OCI-M1 (cell line): ENCODE measurements around the gene ADK.
"Not testable (repeated sequence)": the region's sequence is repeated elsewhere in the genome, so short reads cannot be mapped to it uniquely, and the experiment has no call there.

Experiments
- DNase-seq: peaks from one replicate; lab custom pipeline; 2025; lab: John Stamatoyannopoulos, UW

ADK gene

DNA sequence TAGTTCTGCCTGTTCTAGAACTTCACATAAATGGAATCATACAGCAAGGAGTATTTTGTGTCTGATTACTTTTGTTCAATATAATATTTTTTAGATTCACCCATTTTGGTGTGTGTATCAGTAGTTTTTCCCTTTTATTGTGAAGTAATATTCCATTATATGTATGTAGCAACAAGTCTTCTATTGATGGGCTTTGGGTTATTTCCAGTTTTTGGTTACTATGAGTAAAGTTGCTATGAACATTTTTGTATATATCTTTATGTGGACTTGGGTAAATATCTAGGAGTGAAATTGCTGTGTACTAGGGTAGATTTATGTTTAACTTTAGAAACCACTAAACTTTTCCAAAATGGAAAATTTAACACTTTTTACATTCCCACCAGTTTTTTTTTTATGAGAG, 35.7 kb downstream of the ADK start:
- DNase-seq = no peak

DNA sequence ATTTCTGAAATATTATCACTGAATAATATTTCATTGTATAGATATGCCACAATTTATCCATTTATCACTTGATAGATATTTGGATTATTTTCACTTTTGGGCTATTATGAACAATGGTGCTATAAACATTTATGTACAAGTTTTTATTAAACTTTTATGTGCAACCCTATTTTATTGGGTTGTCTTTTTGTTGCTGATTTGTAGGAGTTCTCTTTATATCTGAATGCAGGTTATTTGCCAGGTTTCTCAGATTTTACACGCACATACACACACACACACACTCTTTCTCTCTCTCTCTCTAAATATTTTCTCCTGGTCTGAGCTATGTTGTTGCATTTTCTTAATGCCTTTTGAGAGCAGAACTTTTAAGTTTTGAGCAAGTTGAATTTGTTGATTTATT, 36.2 kb downstream of the ADK start:
- no peak for DNase-seq

DNA sequence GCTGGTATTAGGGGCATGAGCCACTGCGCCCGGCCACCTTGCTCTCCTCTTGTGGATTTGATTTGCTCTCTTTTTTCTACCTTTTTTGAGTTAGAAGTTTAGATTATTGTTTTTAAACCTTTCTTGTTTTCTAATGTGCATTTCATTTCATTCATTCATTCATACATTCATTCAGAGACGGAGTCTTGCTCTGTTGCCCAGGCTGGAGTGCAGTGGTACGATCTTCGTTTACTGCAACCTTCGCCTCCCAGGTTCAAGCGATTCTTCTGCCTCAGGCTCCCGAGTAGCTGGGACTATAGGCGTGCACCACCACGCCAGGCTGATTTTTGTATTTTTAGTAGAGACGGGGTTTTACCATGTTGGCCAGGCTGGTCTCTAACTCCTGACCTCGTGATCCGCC, 37.6 kb downstream of the ADK start:
- not testable (repeated sequence) for DNase-seq

DNA sequence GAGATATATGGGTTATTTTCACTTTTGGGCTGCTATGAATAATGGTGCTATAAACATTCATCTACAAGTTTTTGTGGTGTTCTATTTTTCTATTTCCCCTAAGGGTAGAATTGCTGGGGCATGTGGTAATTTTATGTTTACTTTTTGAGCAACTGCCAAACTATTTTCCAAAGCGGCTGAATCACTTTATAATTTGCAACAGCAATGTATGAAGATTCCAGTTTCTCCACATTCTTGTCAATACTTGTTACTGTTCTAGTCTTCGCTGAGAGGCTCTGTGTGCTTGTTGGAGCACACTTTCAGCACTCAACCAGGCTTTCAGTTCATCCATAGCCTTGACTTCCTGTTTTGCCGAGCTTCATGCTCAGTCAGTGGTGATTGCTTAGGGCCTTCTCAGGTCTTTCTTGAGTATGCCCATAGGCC, 39.0 kb downstream of the ADK start:
- DNase-seq = peak; percentile 87

DNA sequence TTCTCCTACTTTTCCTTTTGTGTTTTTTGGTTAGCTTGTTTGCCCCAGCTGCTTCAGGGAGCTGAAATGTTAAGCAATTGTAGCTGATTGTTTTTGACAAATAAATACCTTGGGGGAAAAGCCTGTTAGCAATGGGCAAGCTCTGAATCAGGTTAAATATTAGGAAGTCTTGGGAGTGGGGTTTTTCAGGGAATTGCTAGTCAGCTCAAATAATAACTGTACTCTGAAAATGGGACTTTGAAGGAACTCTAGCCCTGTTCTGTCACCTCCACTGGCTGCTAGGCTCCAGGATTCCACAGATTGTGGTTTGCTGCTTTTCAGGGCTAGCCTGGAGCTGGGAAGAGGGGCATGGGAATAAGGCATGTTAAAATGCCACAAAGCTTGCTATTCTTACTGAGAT, 39.5 kb downstream of the ADK start:
- no peak for DNase-seq

DNA sequence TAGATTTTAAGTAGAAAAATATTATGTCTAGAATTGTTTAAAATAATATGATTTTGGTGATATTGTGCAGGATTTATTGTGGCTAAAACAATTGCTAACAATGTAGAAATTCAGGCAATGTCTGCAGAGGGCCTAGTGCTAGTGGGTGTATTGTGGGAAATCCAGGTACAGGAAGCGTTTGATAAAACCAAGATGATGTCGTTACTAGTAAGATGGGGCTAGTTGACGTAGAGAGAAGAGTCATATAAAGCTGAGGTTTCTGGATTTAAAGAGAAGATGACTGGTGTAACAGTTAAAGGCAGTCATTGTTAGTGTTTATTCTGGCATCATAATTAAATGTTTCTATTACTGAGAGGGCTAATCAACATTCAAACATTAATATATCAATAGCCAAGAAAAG, 43.5 kb downstream of the ADK start:
- DNase-seq = no peak

DNA sequence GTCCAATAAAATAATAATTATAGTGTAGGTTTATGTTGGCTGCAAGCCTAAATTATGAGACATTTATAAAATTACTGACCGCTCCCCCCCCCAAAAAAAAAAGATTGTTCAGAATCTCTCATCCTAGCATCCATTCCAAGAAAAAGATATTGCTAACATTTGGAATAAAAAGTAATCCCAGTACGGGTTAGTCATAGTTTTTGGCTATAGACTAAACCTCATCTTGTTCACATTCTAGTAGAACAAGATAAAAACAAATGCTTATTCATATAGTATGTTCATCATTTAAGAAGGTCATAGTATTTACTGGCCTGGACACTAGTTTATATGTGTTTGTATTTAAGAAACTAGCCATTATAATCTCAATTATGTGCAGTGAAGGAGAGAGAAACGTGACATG, 44.0 kb downstream of the ADK start:
- no peak for DNase-seq

DNA sequence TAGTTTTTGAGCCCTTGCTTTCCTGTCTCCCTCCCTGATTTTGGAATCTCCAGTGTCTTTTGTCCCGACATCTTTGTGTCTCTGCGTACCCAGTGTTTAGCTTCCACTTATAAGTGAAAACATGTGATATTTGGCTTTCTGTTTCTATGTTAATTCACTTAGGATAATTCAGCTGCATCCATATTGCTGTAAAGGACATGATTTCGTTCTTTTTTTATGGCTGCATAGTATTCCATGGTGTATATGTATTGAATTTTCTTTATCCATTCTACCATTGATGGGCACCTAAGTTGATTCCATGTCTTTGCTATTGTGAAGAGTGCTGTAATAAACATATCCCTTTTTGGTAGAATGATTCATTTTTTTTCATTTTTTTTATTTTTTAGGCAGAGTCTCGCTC, 48.3 kb downstream of the ADK start:
- DNase-seq = no peak

DNA sequence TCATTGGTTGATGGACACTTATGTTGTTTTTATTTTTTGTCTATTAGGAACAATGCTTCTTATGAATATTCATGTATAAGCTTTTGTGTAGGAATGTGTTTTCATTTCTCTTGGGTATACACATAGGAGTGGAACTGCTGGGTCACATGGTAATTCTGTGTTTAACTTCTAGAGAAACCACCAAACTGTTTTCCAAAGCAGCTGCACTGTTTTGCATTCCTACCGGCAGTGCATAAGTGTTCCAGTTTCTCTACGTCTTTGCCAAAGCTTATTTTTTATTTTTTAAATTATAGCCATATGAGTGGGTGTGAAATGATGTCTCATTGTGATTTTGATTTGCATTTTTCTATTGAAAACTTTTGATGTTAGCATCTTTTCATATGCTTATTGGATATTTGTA, 51.3 kb downstream of the ADK start:
- no peak for DNase-seq

DNA sequence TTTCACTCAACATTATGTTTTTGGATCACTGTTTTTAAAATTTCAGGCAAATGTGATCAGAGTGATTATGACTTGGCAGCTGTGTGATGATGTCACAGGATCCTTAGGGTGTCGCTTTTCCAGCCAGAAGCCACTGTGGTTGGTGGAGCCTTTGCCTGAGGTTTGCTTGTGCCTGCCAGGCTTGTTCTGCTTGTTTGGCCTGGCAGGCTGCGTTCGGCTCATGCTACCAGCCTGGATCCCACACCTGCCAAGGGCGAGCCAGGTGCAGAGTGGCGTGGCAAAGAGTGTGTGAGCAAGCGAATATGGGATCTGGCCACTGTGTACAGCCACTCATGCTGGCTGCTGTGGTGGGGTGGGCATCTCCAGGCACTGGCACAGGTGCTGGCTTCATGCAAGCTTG, 55.7 kb downstream of the ADK start:
- no peak for DNase-seq

DNA sequence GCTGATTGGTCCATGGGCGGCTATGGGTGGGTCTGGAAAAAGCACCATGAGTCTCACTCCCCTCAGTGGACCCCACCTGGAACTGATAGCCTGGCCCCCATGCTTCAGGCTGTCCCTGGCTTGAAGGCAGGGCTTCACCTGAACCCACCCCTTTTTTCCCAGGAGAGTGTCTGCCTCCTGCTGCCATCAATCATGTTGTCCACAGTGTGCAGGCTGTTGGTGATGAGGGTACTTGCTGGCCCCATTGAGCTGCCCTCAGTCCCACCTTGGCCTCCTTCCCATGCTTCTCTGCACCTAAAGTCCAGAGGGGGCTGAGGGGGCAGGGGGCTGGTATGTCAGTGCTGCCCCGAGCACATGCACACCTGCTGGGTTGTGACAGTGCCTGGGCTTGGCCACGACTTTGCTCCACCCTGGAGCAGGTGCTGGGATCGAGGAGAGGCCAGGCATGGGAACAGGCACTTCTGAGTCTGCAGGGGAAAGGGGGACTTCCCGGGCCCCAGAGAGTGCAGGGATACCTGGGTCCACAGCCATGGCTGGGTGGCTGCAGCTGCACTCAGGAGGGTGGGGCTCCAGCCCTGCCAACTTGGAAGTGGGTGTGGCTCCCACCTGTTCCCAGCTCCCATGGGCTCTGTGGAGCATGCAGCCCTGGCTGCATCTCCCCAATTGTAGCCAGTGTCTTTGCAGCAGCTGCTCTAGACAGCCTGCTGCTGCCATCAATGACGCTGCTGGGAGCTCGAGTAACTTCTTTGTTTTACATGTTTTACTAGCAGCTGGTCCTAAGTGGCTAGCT, 56.9 kb downstream of the ADK start:
- DNase-seq = no peak

DNA sequence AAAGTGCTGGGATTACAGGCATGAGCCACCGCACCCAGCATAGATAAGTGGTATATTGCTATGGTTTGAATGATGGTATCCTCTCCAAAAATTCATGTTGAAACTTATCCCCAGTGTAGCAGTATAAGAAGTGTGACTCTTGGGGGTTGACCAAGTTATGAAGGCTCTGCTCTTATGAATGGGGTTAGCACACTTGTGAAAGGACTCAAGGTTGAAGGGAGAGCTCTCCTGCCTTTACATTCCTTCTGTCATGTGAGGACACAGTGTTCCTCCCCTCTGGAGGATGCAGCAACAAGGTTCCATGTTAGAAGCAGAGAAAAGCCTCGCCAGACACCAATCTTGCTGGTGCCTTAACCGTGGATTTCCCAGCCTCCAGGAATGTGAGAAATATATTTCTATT, 58.0 kb downstream of the ADK start:
- DNase-seq = no peak

DNA sequence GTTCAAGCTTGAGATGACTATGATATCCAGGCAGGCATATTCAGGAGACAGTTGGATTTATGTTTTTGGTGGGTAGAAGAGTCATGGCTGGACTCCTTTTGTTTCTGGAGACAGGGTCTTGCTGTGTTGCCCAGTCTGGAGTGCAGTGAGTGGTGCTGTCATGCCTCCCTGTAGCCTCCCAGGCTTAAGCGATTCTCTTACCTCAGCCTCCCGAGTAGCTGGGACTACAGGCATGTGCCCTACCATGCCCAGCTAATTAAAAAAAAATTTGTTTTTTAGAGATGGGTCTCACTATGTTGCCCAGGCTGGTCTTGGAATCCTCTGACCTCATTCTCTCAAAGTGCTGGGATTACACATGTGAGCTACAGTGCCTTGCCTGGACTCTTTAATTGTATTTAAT, 62.0 kb downstream of the ADK start:
- no peak for DNase-seq

DNA sequence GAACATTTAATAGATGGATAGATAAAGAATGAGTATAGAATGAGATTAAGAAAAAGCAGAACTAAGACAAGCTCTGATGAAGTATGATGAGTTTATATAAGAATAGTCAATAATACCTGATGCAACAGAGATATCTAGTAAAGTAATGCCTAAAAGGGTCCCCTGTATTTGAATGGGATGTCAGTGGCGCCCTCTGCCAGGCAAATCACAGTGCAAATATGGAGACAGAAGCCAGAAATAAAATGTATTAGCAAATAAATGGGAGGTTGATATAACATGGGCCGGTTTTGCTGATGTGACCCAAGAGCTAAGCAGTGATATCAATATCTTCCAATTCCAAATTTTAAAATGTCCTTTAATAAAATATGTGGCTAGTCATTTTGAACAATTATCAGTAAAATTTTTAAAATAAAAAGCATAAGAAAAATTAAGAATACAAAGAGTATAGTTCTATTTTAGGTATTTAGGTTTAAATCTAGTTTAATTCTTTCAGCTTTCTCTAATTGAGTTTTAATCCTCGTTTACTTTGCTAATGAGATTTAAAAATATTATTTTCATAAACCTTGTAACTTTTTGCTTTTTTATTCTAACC, 62.6 kb downstream of the ADK start:
- peak; percentile 76 for DNase-seq

DNA sequence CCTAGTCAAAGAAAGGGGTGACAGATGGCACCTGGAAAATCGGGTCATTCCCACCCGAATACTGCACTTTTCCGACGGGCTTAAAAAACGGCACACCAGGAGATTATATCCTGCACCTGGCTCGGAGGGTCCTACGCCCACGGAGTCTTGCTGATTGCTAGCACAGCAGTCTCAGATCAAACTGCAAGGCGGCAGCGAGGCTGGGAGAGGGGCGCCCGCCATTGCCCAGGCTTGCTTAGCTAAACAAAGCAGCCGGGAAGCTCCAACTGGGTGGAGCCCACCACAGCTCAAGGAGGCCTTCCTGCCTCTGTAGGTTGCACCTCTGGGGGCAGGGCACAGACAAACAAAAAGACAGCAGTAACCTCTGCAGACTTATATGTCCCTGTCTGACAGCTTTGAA, 66.1 kb downstream of the ADK start:
- DNase-seq = not testable (repeated sequence)

DNA sequence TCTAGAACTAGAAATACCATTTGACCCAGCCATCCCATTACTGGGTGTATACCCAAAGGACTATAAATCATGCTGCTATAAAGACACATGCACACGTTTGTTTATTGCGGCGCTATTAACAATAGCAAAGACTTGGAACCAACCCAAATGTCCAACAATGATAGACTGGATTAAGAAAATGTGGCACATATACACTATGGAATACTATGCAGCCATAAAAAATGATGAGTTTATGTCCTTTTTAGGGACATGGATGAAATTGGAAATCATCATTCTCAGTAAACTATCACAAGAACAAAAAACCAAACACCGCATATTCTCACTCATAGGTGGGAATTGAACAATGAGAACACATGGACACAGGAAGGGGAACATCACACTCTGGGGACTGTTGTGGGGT, 71.4 kb downstream of the ADK start:
- not testable (repeated sequence) for DNase-seq

DNA sequence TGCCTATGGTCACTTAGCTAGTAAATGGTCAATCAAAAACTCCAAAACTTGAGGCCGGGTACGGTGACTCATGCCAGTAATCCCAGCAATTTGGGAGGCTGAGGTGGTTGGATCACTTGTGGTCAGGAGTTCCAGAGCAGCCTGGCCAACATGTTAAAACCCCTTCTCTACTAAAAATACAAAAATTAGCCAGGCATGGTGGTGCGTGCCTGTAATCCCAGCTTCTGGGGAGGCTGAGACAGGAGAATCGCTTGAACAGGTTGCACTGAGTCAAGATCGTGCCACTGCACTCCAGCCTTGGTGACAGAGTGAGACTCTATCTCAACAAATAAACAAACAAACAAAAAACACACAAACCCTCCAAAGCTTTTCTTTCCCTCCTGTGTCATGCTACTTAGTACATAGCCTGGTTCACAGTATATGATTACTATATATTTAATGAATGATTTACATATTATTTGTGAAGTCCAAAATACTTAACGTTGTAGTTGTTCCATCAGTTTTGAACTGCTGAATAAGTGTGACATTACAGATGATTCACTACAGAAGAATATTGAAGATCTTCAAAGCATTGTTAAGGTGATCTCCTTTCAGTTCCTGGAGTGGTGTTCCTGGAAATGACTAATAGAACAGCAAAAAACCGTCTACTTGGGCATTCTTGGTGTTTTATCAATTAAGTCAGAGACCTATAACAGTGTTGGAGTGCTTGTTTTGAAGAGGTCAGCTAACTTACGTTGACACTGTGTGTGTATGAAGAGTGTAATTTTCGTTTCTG, 72.9 kb downstream of the ADK start:
- DNase-seq = no peak

DNA sequence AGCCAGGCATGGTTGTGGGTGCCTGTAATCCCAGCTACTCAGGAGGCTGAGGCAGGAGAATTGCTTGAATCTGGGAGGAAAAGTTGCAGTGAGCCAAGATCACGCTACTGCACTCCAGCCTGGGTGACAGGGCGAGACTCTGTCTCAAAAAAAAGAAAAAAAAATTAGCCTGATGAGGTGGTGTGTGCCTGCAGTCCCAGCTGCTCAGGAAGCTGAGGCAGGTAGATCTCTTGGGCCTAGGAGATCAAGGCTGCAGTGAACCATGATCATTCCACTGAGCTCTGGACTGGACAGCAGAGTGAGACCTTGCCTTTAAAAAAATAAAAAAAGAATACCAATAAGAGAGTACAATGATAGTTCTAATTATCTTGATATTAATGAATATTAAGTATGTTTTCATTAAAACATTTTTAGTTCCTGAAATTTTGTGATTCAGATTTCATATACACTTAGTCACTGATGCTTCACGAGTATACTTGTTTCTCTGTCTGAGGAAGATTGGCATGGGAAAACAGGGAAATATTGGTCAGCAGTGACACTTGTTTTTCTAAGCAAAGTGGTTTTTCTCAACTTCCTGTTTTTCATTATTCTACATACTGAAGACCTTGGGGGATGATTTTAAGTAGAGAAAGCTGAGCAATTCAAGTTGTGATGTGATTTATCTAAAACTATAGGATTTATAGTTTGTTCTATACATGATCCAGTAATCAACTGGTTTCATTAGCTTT, 76.8 kb downstream of the ADK start:
- DNase-seq = peak; percentile 84

DNA sequence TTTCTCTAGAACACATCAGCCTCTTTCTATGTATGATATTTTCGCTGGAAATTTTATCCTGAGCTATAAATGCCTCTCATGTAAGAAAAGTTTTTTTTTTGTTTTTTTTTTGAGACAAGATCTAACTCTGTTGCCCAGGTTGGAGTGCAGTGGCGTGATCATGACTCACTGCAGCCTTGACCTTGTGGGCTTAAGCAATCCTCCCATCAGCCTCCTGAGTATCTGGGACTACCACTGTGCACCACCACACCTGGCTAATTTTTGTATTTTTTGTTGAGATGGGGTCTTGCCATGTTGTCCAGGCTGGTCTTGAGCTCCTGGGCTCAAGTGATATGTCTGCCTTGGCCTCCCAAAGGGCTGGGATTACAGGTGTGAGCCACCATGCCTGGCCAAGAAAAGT, 80.4 kb downstream of the ADK start:
- DNase-seq = no peak

DNA sequence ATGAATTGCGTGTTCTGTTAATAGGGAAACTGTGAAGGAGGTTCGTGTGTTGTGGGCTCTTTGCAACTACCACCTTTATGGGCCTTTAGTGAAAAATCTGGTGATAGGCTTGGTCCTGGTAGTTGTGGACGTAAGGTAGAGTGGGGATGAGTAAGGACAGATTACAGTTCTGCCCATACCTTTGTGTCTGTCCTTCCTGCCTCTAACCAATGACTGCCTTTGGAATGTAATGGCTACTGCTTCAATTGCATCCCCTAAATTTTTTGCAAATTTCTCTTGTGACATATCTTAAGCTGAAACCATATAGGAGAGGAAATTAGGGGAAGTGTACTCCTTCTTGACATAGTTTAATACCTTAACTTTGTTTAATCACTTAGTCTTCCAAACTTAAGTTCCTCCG, 82.3 kb downstream of the ADK start:
- no peak for DNase-seq

DNA sequence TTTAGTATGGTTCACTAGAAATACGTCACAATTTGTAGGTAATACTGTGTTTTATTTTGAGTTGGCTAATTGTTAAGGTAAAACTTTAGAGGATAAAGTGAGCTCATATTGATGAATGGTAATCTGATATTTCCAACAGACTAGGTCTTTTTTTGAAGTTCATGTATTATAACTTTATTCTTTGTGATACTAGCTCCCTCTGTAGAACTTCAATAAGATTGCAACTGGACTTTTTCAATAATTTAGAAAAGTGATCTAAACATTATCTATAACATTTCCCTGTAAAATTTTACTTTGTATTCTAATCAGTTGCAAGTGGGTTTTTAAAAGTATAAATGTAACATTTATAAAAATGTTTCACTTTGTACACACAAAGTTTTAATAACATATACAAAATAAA, 83.5 kb downstream of the ADK start:
- DNase-seq = peak; percentile 49

DNA sequence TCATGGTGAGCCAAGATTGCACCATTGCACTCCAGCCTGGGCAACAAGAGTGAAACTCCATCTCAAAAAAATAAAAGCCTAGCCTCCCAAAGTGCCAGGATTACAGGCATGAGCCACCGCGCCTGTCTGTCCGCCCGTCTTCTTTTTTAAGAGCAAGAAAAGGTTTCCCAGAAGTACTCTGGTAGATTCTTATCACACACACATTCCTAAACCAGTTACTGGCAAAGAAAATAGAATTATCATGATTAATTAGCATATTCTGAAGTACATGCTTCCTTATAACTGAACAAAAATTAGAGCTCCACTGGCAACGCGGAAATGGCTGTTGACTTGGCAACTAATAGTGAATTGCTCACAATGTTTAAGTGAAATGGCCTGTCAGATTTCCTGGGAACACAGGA, 87.0 kb downstream of the ADK start:
- no peak for DNase-seq

DNA sequence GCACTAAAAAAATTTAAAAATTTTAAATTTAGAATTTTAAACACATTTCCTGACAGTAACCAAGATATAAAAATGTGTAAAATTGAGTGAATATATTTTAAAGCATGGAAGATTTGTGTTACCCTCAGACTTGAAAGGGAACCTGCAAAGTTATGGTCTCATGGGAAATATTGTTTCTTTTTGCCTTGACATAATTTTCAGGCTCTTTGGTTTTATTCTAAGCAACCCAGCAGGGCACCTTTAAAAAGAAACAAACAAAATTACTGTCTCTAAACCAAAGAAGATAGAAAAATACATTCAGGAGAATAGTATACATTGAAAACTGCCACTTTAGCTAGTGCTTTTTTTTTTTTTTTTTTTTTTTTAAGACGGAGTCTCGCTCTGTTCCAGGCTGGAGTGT, 87.5 kb downstream of the ADK start:
- no peak for DNase-seq
